IMR-90 (cell line): ENCODE measurements around the gene ACOX1. TPM values are rescaled to one million over a fixed set of nuclear protein-coding genes. Genes with fewer than 3 reads are reported as not detected.

Experiments used
- ATAC-seq: fragments of 200-7000 bp; cut with Tn5 transposase; 2 replicates; pipeline ENCODE4 v1.9.1; 2020; ENCODE audit warnings: low read depth, mild to moderate bottlenecking, moderate library complexity
- BruUV-seq: library from RNA; stranded (reverse); fragments of 400-500 nt; replicated peaks from 2 replicates; lab custom pipeline; 2021; lab: Mats Ljungman, UMichigan
- CTCF ChIA-PET: fragments of 300-600 bp; formaldehyde crosslinking; extraction: SDS; loops from one replicate; lab custom pipeline; 2021; ENCODE audit warnings: antibody characterized with exemption; lab: Yijun Ruan, JAX
- POLR2A ChIA-PET: fragments of 300-600 bp; sonication (Branson Sonifier 250); formaldehyde crosslinking; loops from one replicate; lab custom pipeline; 2022; ENCODE audit warnings: antibody characterized with exemption; ENCODE audit not compliant: unreplicated experiment; lab: Charles Lee
- DNase-seq: peaks from one replicate; pipeline ENCODE4 v3.0.0; 2013
- H2AFZ ChIP-seq: replicated peaks from 2 replicates; pipeline ENCODE3; 2013; ENCODE audit warnings: low read length, mild to moderate bottlenecking; ENCODE audit not compliant: poor library complexity
- H2AK5ac ChIP-seq: 2 replicates; pipeline ENCODE4 v1.6.1; 2013; ENCODE audit warnings: low read depth, low read length, inconsistent platforms
- H2AK9ac ChIP-seq: replicated peaks from 2 replicates; pipeline ENCODE3; 2013; ENCODE audit warnings: mild to moderate bottlenecking, low read depth, low read length, moderate library complexity; ENCODE audit not compliant: poor library complexity
- H2BK120ac ChIP-seq: 2 replicates; pipeline ENCODE4 v1.6.1; 2013; ENCODE audit warnings: low read depth, low read length, inconsistent platforms
- H2BK15ac ChIP-seq: 3 replicates; pipeline ENCODE4 v1.6.1; 2013; ENCODE audit warnings: low read depth, low read length, inconsistent platforms
- H2BK20ac ChIP-seq: 2 replicates; pipeline ENCODE4 v1.6.1; 2013; ENCODE audit warnings: low read depth, mild to moderate bottlenecking, inconsistent platforms, low read length, moderate library complexity
- H2BK5ac ChIP-seq: 2 replicates; pipeline ENCODE4 v1.6.1; 2013; ENCODE audit warnings: mild to moderate bottlenecking, low read depth, low read length, inconsistent platforms; ENCODE audit not compliant: poor library complexity, severe bottlenecking
- H3K14ac ChIP-seq: replicated peaks from 2 replicates; pipeline ENCODE4 v1.6.1; 2013; ENCODE audit warnings: low read depth, low read length, inconsistent platforms
- H3K18ac ChIP-seq: 2 replicates; pipeline ENCODE4 v1.6.1; 2013; ENCODE audit warnings: low read depth, low read length, control low read depth
- H3K23ac ChIP-seq: 2 replicates; pipeline ENCODE4 v1.6.1; 2013; ENCODE audit warnings: low read depth, low read length, inconsistent platforms
- H3K27ac ChIP-seq: 2 replicates; pipeline ENCODE4 v1.5.1; 2013; ENCODE audit warnings: mild to moderate bottlenecking, control low read depth, low read length; ENCODE audit not compliant: insufficient read depth
- H3K27me3 ChIP-seq: 2 replicates; pipeline ENCODE4 v1.6.1; 2013; ENCODE audit warnings: low read length; ENCODE audit not compliant: control insufficient read depth, insufficient read depth
- H3K36me3 ChIP-seq: 2 replicates; pipeline ENCODE4 v1.6.1; 2013; ENCODE audit warnings: low read length, mixed read lengths; ENCODE audit not compliant: control insufficient read depth, insufficient read depth
- H3K4ac ChIP-seq: 2 replicates; pipeline ENCODE4 v1.6.1; 2013; ENCODE audit warnings: low read depth, low read length, inconsistent platforms
- H3K4me1 ChIP-seq: 2 replicates; pipeline ENCODE4 v1.6.1; 2013; ENCODE audit warnings: low read length, mixed read lengths; ENCODE audit not compliant: control insufficient read depth, insufficient read depth
- H3K4me2 ChIP-seq: 2 replicates; pipeline ENCODE4 v1.6.1; 2013; ENCODE audit warnings: low read depth, mild to moderate bottlenecking, control low read depth, low read length, moderate library complexity
- H3K4me3 ChIP-seq: 2 replicates; pipeline ENCODE4 v1.5.1; 2013; ENCODE audit warnings: low read depth, mild to moderate bottlenecking, control low read depth, low read length, moderate library complexity; ENCODE audit not compliant: insufficient read depth
- H3K56ac ChIP-seq: 2 replicates; pipeline ENCODE4 v1.6.1; 2013; ENCODE audit warnings: low read length, inconsistent platforms; ENCODE audit not compliant: insufficient read depth; ENCODE audit errors: extremely low read depth
- H3K79me1 ChIP-seq, 2 experiments: 2 replicates each; pipeline ENCODE4 v1.6.1; 2013; ENCODE audit warnings: low read length in 2 of 2, inconsistent platforms in 1 of 2, low read depth in 1 of 2
- H3K9ac ChIP-seq: 2 replicates; pipeline ENCODE4 v1.6.1; 2013; ENCODE audit warnings: low read depth, low read length, control low read depth
- H3K9me1 ChIP-seq: 2 replicates; pipeline ENCODE4 v1.6.1; 2013; ENCODE audit warnings: low read length, inconsistent platforms; ENCODE audit not compliant: insufficient read depth
- H3K9me3 ChIP-seq: 2 replicates; pipeline ENCODE4 v1.6.1; 2013; ENCODE audit warnings: low read length; ENCODE audit not compliant: control insufficient read depth, insufficient read depth
- H4K20me1 ChIP-seq: 2 replicates; pipeline ENCODE4 v1.6.1; 2013; ENCODE audit warnings: low read length, inconsistent platforms; ENCODE audit not compliant: insufficient read depth
- H4K5ac ChIP-seq: 2 replicates; pipeline ENCODE4 v1.6.1; 2013; ENCODE audit warnings: mild to moderate bottlenecking, low read depth, low read length, control low read depth
- H4K8ac ChIP-seq, 2 experiments: 2 replicates each; pipeline ENCODE4 v1.6.1; 2013; ENCODE audit warnings: low read depth in 2 of 2, low read length in 2 of 2, control low read depth in 1 of 2, inconsistent platforms in 1 of 2
- H4K91ac ChIP-seq: 2 replicates; pipeline ENCODE4 v1.6.1; 2013; ENCODE audit warnings: low read depth, low read length, inconsistent platforms; ENCODE audit not compliant: insufficient read depth
- BHLHE40 ChIP-seq: fragments of 150-350 bp; IDR thresholded peaks from 2 replicates; pipeline ENCODE4 v1.6.1; 2016; ENCODE audit warnings: mild to moderate bottlenecking, low read depth, low read length
- CEBPB ChIP-seq: IDR thresholded peaks from 2 replicates; pipeline ENCODE4 v1.6.1; 2012; ENCODE audit warnings: low read depth, low read length, improper control_type of control experiment
- CHD1 ChIP-seq: IDR thresholded peaks from 2 replicates; pipeline ENCODE4 v1.6.1; 2012; ENCODE audit warnings: low read depth, low read length, improper control_type of control experiment
- FOS ChIP-seq: fragments of 150-350 bp; IDR thresholded peaks from 2 replicates; pipeline ENCODE4 v1.6.1; 2016; ENCODE audit warnings: low read depth, low read length
- MXI1 ChIP-seq: IDR thresholded peaks from 2 replicates; pipeline ENCODE4 v1.6.1; 2012; ENCODE audit warnings: low read depth, mild to moderate bottlenecking, low read length, moderate library complexity, borderline replicate concordance
- RAD21 ChIP-seq: IDR thresholded peaks from 2 replicates; pipeline ENCODE4 v1.6.1; 2012; ENCODE audit warnings: low read length, improper control_type of control experiment
- RFX5 ChIP-seq: IDR thresholded peaks from 2 replicates; pipeline ENCODE4 v1.8.0; 2012; ENCODE audit warnings: low read depth, mild to moderate bottlenecking, low read length, moderate library complexity
- WGBS, 2 experiments: methylation state at CpG; one replicate each; pipeline versions ENCODE4 v1.1.5 to v1.1.7; 2013; ENCODE audit warnings: missing lambda C conversion rate in 2 of 2; ENCODE audit not compliant: insufficient read length in 1 of 2; ENCODE audit errors: extremely low coverage in 2 of 2; 5-methylcytosine and 5-hydroxymethylcytosine counted together
- dilution Hi-C: fragments of 300-500 bp; cut with HindIII; formaldehyde crosslinking; loops from one replicate; pipeline ENCODE4 v1.14.3; 2018; ENCODE audit warnings: low sequenced_read_pairs; ENCODE audit not compliant: unreplicated experiment
- in situ Hi-C: fragments of 300-500 bp; cut with MboI; formaldehyde crosslinking; loops from 3 replicates; pipeline ENCODE4 v1.14.3; 2019; ENCODE audit warnings: low sequenced_read_pairs, inconsistent platforms, mixed read lengths
- intact Hi-C: fragments of 100-400 bp; cut with micrococcal nuclease; formaldehyde crosslinking; loops from 2 replicates; pipeline ENCODE4 v1.10.0; 2022
- polyA plus RNA-seq, 3 experiments: library from polyadenylated mRNA; depleted of rRNA; stranded (reverse); fragments of >200 nt; gene quantifications; 2 replicates each; pipeline ENCODE4 v1.2.3, GENCODE V29; 2012; ENCODE audit warnings: low replicate concordance in 1 of 3
- total RNA-seq: library from RNA; depleted of rRNA; stranded (reverse); fragments of >200 nt; gene quantifications from 2 replicates; pipeline ENCODE4 v1.2.3, GENCODE V29; 2012

Gene ACOX1
- total and polyA plus RNA-seq, 2 of the 4 experiments (the other 2 are of a cell fraction), result 16.1 to 94.8 TPM

DNA sequence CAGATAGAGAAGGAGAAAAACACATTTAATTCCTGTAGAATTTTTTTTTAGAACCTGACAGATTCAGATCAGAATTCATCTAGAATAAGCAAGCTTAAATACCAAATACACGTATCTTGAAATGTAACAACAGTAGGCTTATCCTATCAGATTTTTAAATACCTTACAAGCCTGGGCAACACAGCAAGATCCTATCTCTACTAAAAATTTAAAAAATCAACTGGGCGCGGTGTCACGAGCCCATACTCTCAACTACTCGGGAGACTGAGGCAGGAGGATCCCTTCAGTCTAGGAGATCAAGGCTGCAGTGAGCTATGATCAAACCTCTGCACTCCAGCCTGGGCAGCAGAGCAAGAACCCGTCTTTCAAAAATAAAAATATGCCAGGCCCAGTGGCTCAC is 13.5 kb downstream of the ACOX1 start:
- intact Hi-C loops, result no loop called here

More for the DNA sequence above, 13.5 kb downstream of the ACOX1 start:
- Histone ChIP-seq H3K23ac (no peak overlapping the region), H4K20me1 (peaks cover 15% of the 10 kb centered on the region; the same call in 1 of the 2 replicates), H3K4me3 (no peak overlapping the region), H3K18ac (no peak overlapping the region), H2BK5ac (no peak overlapping the region), H3K9me1 (no peaks in the 10 kb centered on the region), H3K9me3 (no peaks in the 10 kb centered on the region), H3K27me3 (no peaks in the 10 kb centered on the region), H3K79me1 (peaks cover 22 to 51% of the 10 kb centered on the region in 2 experiments), H4K5ac (no peak overlapping the region), H3K56ac (no peak overlapping the region), H3K14ac (no peak overlapping the region), H2BK15ac (no peak overlapping the region), H2AK9ac (no peak overlapping the region), H3K4ac (no peak overlapping the region), H2AFZ (no peak overlapping the region), H3K36me3 (peaks cover 10% of the 10 kb centered on the region), H3K9ac (no peak overlapping the region), H2BK20ac (no peak overlapping the region), H3K27ac (no peak overlapping the region), H2AK5ac (no peak overlapping the region), H3K4me2 (no peak overlapping the region), H4K8ac (no peak overlapping the region), H3K4me1 (no peaks in the 10 kb centered on the region), H4K91ac (no peak overlapping the region), H2BK120ac (no peak overlapping the region)
- TF ChIP-seq BHLHE40 (no peak), RAD21 (no peak), RFX5 (no peak), MXI1 (no peak), CHD1 (no peak), FOS (no peak), CEBPB (no peak)
- no peak for ATAC-seq
- ChIA-PET CTCF (interaction anchor here (0.7 kb wide), 1 partner anchor 592 kb away, joined by 3 read pairs; no protein-coding TSS in a partner anchor), POLR2A (no interaction called here)
- DNase-seq, result no peak
- in situ Hi-C loops (no loop called here), dilution Hi-C loops (no loop called here)
- BruUV-seq, result no TSS peak
- 100% methylated on average over 1 of the region's 6 CpGs; no CpG with 5 or more reads in 1 of the 2 experiments for WGBS, 2 experiments
